Astrocyte of the spinal cord (primary cell): ENCODE measurements around the gene PDHX.

Experiments
- DNase-seq: peaks from one replicate; pipeline ENCODE4 v3.0.0; 2011; ENCODE audit warnings: low read depth, low spot score
- H3K4me3 ChIP-seq: 2 replicates; pipeline ENCODE4 v1.5.1; 2011; ENCODE audit warnings: low read depth, mild to moderate bottlenecking, low read length, moderate library complexity
- in situ Hi-C: cut with HindIII; loops from 2 replicates; pipeline ENCODE4 v1.10.0; 2017; ENCODE audit warnings: low sequenced_read_pairs
- TF ChIP-seq, protein P1 (sequence below): IDR thresholded peaks from 2 replicates; pipeline ENCODE4 v1.5.1; 2012; ENCODE audit warnings: low read depth, mild to moderate bottlenecking, low read length, inconsistent platforms

PDHX gene

GRCh38 chr11:35005141-35005780, 88.8 kb downstream of the PDHX start:
- TF ChIP-seq, protein P1, sequence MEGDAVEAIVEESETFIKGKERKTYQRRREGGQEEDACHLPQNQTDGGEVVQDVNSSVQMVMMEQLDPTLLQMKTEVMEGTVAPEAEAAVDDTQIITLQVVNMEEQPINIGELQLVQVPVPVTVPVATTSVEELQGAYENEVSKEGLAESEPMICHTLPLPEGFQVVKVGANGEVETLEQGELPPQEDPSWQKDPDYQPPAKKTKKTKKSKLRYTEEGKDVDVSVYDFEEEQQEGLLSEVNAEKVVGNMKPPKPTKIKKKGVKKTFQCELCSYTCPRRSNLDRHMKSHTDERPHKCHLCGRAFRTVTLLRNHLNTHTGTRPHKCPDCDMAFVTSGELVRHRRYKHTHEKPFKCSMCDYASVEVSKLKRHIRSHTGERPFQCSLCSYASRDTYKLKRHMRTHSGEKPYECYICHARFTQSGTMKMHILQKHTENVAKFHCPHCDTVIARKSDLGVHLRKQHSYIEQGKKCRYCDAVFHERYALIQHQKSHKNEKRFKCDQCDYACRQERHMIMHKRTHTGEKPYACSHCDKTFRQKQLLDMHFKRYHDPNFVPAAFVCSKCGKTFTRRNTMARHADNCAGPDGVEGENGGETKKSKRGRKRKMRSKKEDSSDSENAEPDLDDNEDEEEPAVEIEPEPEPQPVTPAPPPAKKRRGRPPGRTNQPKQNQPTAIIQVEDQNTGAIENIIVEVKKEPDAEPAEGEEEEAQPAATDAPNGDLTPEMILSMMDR, result no peak
- in situ Hi-C loops, result no loop called here
- H3K4me3 ChIP-seq, result no peak overlapping the region
- DNase-seq, result no peak

DNA sequence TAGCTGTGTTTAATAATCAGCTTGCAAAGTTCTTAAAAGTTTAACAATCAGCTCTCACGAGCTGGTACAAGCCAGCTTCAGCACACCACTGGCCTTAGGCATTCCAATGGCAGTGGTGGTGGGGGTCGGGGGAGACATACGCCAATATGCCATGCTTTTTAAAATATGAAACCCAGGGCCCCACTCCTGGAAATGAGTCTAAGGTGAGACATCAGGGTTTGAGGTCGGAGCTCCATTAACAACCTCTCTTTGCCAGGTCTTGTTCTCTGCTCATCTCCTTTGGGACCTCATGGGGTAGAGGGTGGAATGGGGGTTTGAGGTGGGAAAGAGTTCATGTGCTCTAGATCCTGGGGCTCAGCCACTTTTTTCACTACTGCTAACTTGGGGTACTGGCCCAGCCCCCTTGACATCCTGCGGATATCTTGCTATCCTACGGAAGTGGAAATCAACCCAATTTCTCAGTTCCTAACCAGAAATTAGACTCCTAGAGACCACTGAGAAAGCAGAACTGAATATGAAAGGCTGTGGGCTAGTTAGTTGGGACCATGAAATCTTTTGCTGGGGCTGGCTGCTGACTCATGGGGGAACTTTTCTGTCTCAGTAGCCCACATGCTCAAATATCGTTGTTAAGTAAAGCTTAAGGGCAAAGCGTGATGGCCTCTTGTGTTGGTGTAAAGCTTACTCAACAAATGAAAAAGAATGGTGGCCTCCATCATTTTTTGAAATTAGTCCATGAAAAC, 90.1 kb downstream of the PDHX start:
- TF ChIP-seq, protein P1, result no peak
- H3K4me3 ChIP-seq, result no peak overlapping the region
- in situ Hi-C loops, result no loop called here
- peak; percentile 40 for DNase-seq

- DNase-seq, result no peak
- in situ Hi-C loops, result no loop called here
Observed at GRCh38 chr11:35007277-35007676, 90.9 kb downstream of the PDHX start.

GRCh38 chr11:35009191-35009943, 92.9 kb downstream of the PDHX start:
- in situ Hi-C loops, result no loop called here
- peak; percentile 92 for DNase-seq
- no peak overlapping the region for H3K4me3 ChIP-seq
- TF ChIP-seq, protein P1, result peak; percentile 4

More at GRCh38 chr11:35007277-35007676, 90.9 kb downstream of the PDHX start:
- TF ChIP-seq, protein P1, result no peak
- no peak overlapping the region for H3K4me3 ChIP-seq

- in situ Hi-C loops, result no loop called here
Observed at GRCh38 chr11:35009944-35010342, 93.5 kb downstream of the PDHX start.

DNA sequence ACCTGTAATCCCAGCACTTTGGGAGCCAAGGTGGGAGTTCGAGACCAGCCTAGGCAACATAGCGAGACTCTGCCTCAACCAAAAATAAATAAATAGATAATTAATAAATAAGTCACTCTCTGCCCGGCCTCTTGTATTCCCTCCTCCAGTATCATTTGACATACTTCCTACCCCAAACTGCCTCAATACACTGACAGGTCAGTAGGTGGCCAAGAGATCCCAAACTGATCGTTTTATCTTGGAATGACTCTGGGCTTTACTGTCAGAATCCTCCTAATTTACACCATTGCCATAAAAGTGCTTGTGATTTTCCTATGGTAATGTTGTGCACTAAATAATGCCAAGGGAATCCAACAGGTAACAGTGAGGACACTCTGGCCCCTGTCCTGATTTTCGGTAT, 94.2 kb downstream of the PDHX start:
- no peak overlapping the region for H3K4me3 ChIP-seq
- DNase-seq, result no peak
- in situ Hi-C loops, result no loop called here
- TF ChIP-seq, protein P1, result no peak

More at GRCh38 chr11:35009944-35010342, 93.5 kb downstream of the PDHX start:
- TF ChIP-seq, protein P1, result no peak
- peak; percentile 41 for DNase-seq
- no peak overlapping the region for H3K4me3 ChIP-seq
